GM21367 (cell line): ENCODE data around the gene CTTNBP2.
A peak's percentile ranks its signal among the peaks of the same experiment; 100 is the strongest.

ENCODE experiments used
- ATAC-seq: cut with Tn5 transposase; IDR thresholded peaks from one replicate; pipeline ENCODE4 v1.9.1; 2021; ENCODE audit not compliant: unreplicated experiment

CTTNBP2 gene

GRCh38 chr7:117793521-117793920, 79.7 kb downstream of the CTTNBP2 start:
- ATAC-seq = no peak

GRCh38 chr7:117791877-117792780, 81.1 kb downstream of the CTTNBP2 start:
- ATAC-seq = peak; percentile 73

- no peak for ATAC-seq
Observed at GRCh38 chr7:117790731-117791130, 82.5 kb downstream of the CTTNBP2 start.

- no peak for ATAC-seq
Observed at GRCh38 chr7:117790251-117790650, 83.0 kb downstream of the CTTNBP2 start.

- no peak for ATAC-seq
Observed at GRCh38 chr7:117785431-117785830, 87.8 kb downstream of the CTTNBP2 start.

GRCh38 chr7:117784315-117784714, 88.9 kb downstream of the CTTNBP2 start:
- ATAC-seq = no peak

DNA sequence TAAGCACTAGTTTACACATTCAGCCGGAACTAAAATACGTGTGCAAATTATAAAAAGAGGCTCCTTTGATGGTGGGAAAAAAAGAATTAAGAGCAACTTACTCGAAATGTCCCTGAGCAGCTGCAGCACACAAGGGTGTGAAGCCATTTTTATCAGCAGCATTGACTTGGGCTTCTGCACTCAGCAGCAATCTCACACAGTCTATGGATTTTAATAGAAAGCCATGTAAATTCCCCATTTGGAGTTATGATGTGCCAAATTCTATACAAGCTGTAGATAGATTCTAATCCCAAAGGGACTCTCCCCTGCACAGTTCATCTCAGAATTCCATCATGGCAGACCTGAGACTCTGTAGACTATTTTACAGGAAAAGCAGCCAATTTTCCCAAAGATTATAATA, 90.5 kb downstream of the CTTNBP2 start:
- ATAC-seq = no peak

GRCh38 chr7:117781707-117782106, 91.5 kb downstream of the CTTNBP2 start:
- no peak for ATAC-seq

GRCh38 chr7:117780832-117781231, 92.4 kb downstream of the CTTNBP2 start:
- ATAC-seq = peak; percentile 92

- no peak for ATAC-seq
Observed at GRCh38 chr7:117777335-117778142, 95.7 kb downstream of the CTTNBP2 start.

DNA sequence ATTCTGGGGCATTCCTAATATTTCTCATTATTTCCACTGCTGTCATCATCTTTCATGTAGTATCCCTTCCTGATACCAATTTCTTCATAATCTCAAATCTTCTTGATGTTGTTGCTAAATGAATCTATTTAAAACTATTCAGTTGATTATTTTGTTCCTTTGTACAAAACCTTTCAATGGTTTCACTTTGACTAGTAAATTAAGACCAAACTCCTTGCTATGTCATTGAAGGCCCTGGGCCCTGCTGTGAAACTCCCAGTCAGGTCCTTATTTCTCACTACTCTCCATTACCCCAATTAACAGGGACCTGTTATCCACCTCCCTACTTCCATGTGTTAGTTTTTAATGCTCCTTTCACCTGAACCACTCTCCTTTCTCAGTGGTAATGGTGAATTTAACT, 97.0 kb downstream of the CTTNBP2 start:
- peak; percentile 23 for ATAC-seq

DNA sequence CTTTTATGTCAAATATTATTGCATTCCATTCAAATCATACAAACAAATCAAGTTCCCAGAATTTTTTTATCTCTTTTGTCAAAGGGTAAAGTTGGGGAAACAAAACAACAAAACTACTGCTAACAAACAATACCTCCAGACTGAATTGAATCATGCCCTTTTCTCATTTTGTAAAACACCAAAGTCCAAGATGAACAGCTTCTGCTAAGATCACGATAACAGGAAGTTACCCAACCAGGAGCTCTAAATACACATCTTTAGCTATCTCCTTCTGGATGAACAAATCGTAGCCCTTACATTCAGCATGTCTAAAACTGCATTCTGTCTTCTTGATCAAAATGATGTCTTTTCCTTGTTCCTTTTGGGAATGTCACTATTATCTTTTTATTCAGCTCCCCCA, 97.4 kb downstream of the CTTNBP2 start:
- no peak for ATAC-seq

- no peak for ATAC-seq
Observed at GRCh38 chr7:117774943-117775342, 98.3 kb downstream of the CTTNBP2 start.

GRCh38 chr7:117772421-117772820, 100.8 kb downstream of the CTTNBP2 start:
- no peak for ATAC-seq

- no peak for ATAC-seq
Observed at GRCh38 chr7:117771756-117772155, 101.5 kb downstream of the CTTNBP2 start.

- ATAC-seq = no peak
Observed at GRCh38 chr7:117769085-117769484, 104.2 kb downstream of the CTTNBP2 start.

DNA sequence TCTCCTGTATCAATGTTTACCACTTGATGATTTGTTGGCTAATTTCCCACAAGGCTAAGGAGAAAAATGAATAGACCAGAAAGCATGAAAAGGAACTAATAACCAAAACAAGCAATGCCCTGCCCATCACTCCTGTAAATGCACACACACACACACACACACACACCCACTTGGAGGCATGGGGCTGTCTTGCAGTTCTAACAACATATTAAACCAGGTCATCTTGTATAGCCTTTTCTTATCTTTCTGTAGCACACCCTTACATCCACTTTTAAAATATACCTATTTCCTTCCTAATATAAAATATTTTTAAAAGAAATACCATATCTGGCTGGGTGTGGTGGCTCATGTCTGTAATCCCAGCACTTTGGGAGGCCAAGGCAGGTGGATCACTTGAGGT, 105.3 kb downstream of the CTTNBP2 start:
- no peak for ATAC-seq

GRCh38 chr7:117766913-117767312, 106.3 kb downstream of the CTTNBP2 start:
- ATAC-seq = no peak

DNA sequence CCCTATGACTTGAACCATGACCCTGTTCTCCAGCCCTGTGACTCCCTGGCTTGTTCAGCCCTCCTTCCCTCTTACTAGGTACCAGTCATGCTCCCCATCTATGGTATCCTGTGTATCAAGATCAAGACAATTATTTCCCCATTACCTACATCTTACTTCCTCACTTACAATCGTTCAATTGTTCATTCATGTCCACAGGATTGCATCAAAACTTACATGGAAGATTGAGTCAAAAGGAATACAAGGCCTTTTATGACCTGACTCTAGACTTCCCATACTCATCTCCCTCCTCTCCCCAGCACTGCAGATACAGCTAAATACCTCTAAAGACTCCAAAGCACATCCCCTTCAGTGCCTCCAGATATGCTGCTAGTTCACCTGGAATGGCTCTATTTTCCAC, 109.2 kb downstream of the CTTNBP2 start:
- ATAC-seq = no peak

- ATAC-seq = no peak
Observed at GRCh38 chr7:117762055-117762454, 111.2 kb downstream of the CTTNBP2 start.

GRCh38 chr7:117759950-117760640, 113.1 kb downstream of the CTTNBP2 start:
- ATAC-seq = no peak
